HG03378 (cell line): Measurements from ENCODE around the gene SPTAN1.

Experiments
- ATAC-seq: cut with Tn5 transposase; IDR thresholded peaks from one replicate; pipeline ENCODE4 v1.9.1; 2021; ENCODE audit warnings: mild to moderate bottlenecking, moderate library complexity; ENCODE audit not compliant: unreplicated experiment

The SPTAN1 gene

DNA sequence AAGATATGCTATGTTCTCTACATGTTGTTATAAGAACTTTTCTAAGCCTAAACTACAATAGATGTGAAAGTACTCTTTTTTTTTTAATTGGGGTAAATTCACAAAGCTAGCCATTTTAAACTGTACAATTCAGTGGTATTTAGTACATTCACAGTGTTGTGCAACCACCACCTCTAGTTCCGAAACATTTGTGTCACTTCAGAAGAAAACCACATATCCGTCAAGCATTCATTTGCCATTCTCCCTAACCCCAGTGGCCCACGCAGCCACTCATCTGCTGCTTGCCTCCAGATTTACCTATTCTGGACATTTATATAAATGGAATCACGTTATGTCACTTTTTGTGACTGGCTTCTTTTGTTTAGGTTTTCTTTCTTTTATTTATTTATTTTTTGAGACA, 43.1 kb downstream of the SPTAN1 start:
- no peak for ATAC-seq

GRCh38 chr9:128600099-128600498, 47.7 kb downstream of the SPTAN1 start:
- ATAC-seq = no peak

DNA sequence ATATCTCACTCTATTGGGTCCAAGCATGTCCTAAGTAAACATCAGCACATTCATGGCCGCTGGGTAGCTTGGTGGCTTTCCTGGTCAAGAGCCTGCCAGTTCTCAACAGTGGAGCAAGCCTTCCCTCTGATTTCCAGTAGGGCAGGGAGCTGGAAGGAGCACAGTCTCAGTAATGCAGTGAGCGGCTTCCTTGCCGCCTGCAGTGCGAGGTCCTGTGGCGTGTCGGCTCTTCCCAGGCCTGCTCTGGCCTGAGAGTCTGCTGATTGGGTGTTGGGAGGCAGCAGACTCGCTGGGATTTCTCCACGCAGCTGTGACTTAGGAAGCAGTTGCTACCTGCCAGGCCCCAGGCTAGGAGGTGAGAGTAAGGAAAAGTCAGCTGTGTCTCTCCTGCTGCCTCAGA, 51.3 kb downstream of the SPTAN1 start:
- no peak for ATAC-seq

DNA sequence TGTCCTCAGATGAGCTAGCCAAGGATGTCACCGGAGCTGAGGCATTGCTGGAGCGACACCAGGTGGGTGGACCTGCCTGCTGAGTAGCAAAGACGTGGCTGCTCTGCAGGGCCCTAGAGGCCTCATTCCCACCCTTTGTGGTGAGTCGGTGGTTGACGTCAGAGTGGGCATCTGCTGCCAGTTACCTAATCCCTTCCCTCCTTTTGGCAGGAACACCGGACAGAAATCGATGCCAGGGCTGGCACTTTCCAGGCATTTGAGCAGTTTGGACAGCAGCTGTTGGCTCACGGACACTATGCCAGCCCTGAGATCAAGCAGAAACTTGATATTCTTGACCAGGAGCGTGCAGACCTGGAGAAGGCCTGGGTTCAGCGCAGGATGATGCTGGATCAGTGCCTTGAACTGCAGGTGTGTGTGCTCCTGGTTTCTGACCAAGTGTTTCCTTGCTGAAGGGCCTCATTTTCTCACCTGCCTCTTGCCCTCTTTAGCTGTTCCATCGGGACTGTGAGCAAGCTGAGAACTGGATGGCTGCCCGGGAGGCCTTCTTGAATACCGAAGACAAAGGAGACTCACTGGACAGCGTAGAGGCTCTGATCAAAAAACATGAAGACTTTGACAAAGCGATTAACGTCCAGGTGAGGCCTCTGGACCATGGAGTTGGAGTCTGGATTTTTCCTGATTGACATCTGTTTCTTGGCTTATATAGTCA, 55.4 kb downstream of the SPTAN1 start:
- no peak for ATAC-seq

DNA sequence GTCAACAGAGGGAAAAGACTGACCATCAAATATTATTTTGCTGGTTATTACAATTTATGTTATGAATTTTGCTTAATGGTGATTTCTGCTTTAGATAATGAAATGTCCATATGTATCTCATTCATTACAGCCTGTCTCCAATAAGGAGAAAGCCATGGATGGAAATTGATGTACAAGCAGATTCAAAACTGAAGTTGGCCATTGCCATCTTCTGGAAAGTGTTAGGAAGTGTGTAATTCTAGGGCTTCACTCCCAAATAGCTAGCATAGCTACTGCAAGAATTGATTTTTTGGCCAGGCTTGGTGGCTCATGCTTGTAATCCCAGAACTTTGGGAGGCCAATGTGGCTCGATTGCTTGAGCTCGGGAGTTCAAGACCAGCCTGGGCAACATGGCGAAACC, 58.5 kb downstream of the SPTAN1 start:
- ATAC-seq = no peak

DNA sequence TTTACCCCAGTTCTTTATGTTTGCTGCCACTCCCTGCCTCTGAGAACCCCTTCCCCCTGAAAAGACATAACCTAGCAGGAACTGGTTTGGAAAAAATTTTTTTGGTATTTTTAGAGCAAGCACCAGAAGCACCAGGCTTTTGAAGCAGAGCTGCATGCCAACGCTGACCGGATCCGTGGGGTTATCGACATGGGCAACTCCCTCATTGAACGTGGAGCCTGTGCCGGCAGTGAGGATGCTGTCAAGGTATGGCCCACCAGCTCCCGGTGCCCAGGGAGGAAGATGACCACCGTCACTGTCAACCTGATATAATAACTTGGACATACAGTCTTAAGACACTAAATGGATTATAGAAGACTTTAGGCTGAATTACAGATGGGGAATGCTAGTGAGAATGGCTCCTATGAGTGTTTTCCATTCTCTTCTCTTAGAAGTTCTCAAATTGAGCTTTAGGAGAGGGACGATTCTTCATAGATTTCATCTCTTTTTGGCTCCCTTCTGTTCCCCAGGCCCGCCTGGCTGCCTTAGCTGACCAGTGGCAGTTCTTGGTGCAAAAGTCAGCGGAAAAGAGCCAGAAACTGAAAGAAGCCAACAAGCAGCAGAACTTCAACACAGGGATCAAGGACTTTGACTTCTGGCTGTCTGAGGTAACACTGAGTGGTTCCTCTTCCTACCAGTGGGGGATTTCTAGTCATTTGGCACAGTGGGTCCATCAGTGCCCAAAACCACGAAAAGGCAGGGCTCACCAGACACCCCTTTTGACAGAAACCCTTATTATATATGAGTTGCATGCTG, 59.4 kb downstream of the SPTAN1 start:
- ATAC-seq = no peak

- no peak for ATAC-seq
These were observed 62.3 kb downstream of the SPTAN1 start for GRCh38 chr9:128614728-128615127.

GRCh38 chr9:128615571-128615970, 63.2 kb downstream of the SPTAN1 start:
- ATAC-seq = no peak

DNA sequence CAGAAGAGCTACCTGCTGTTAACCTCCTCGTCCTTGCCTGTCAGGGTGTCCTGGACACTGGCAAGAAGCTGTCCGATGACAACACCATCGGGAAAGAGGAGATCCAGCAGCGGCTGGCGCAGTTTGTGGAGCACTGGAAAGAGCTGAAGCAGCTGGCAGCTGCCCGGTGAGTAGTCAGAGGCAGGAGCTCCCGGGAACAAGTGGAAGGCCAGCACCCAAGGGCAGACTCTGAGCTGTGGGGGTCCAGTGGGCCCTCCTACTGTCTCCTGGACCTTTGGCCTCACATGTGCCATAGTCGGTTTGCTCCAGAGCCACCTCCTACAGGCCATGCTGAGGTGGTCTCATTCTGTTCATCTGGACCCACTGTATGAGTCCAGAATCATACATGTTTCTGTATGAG, 65.6 kb downstream of the SPTAN1 start:
- ATAC-seq = no peak

DNA sequence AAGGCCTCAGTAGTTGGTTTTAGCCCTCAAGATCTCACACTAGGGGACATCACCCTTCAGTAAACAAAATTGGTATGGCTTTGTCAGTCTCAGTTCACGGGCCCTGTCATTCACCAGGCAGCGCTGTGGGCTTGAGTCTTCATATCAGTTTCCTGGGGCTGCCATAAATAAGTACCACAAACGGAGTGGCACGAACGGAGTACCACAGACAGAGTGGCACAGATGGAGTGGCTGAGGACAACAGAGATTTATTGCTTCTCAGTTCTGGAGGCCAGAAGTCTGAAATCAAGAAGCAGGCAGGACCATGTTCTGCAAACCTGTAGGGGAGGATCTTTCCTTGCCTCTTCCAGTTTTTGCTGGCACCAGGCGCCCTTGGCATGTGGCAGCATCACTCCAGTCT, 66.7 kb downstream of the SPTAN1 start:
- ATAC-seq = no peak

DNA sequence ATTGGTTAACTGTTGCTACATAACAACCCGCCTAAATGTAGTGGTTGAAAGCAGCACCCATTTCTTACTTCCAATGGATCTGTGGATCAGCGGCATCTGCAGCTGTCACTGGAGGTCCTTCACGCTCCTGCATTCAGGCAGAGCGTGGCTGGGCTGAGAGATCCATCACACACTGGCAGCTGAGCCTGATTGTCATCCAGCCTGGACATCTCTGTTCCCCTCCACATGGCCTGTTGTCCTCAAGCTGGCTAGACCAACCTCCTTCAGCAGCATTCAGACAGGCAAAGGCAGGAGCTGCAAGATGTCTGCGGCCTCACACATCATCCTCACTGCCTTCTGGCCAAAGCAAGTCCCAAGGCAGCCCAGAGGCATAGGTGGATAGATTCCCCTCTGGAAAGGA, 67.4 kb downstream of the SPTAN1 start:
- ATAC-seq = no peak

GRCh38 chr9:128621730-128622455, 69.5 kb downstream of the SPTAN1 start:
- no peak for ATAC-seq

GRCh38 chr9:128624566-128624965, 72.2 kb downstream of the SPTAN1 start:
- ATAC-seq = no peak

DNA sequence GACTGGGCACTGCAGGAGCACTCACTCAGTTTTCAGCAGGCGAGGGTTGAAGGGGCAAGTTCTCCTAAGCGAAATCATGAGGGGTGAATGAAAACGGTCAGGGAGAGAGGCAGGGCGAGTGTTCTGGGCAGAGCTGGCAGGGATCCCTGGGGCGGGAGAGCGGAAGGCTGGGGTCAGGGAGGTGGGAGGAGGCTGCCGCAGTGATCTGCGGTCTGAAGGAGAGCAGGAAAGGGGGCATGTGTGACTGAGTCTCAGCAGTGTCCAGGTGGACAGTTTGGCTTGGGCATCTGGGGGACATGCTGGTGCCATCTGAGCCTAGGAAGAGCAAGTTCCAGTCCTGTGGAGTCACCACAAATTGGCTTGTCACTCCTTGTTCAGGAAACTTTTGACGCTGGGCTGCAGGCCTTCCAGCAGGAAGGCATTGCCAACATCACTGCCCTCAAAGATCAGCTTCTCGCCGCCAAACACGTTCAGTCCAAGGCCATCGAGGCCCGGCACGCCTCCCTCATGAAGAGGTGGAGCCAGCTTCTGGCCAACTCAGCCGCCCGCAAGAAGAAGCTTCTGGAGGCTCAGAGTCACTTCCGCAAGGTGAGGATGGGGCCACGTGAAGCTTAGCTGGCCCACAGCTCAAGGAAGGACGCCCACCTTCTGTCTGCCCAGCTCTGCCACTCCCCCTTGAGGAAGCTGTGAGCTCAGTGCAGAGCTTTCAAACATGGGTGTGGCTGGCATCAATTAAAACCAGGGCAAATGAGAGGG, 73.2 kb downstream of the SPTAN1 start:
- ATAC-seq = no peak

- no peak for ATAC-seq
These were observed 73.8 kb downstream of the SPTAN1 start for GRCh38 chr9:128626181-128626580.

- no peak for ATAC-seq
These were observed 74.8 kb downstream of the SPTAN1 start for GRCh38 chr9:128627127-128627715.

- no peak for ATAC-seq
These were observed 75.5 kb downstream of the SPTAN1 start for GRCh38 chr9:128627906-128628305.

GRCh38 chr9:128628471-128629048, 76.2 kb downstream of the SPTAN1 start:
- ATAC-seq = no peak

- ATAC-seq = no peak
These were observed 76.7 kb downstream of the SPTAN1 start for GRCh38 chr9:128629136-128629535.

DNA sequence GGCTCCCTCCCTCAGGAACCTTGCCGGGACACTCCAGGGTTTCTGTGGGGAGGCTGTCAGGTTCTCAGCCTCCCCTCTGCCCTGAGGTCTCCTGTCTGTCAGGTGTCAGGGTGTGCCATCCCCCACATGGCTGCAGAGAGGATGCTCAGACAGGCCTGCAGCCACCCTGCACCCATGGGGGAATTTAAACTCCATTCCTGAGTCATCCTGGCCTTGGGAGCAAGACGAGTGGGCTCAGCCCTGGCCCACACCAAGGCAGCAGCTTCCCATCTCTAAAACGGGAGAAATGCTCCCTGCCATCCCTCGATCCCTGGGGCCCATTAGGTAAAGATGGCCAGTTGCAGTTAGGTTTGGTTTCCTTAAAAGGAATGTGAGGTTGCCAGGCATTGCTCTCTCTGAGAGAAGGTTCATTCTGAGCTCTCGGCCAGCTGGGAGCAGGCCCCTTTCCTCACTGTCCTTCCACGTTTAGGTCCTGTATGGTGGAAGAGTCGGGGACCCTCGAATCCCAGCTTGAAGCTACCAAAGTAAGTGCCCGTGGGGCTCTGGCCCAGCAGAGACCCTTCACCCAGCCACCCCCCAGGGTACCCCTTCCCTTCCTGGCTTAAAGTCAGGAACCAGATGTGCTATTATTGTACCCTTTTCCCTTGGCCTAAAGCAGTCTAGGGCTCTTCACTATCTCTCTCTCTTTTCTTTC, 77.6 kb downstream of the SPTAN1 start:
- no peak for ATAC-seq
